H9 (cell line): Measurements from ENCODE around the gene DLST. TPM values are rescaled to one million over a fixed set of nuclear protein-coding genes. Genes with fewer than 3 reads are reported as not detected.

Experiments
- DNase-seq: peaks from one replicate; pipeline ENCODE4 v3.0.0-alpha.2; 2017
- H2AFZ ChIP-seq: one replicate; pipeline ENCODE4 v1.6.1; 2013; ENCODE audit warnings: mild to moderate bottlenecking, low read length, control low read depth, moderate library complexity
- H2AK5ac ChIP-seq: 2 replicates; pipeline ENCODE4 v1.6.1; 2013; ENCODE audit warnings: low read length, control low read depth, mixed read lengths; ENCODE audit not compliant: insufficient read length
- H2BK120ac ChIP-seq: one replicate; pipeline ENCODE4 v1.6.1; 2013; ENCODE audit warnings: low read depth, mild to moderate bottlenecking, low read length, control low read depth, inconsistent platforms; ENCODE audit not compliant: poor library complexity, severe bottlenecking
- H2BK12ac ChIP-seq: 2 replicates; pipeline ENCODE4 v1.6.1; 2013; ENCODE audit warnings: low read length, control low read depth, mixed read lengths, low read depth; ENCODE audit not compliant: insufficient read length
- H2BK15ac ChIP-seq: 2 replicates; pipeline ENCODE4 v1.6.1; 2013; ENCODE audit warnings: low read depth, low read length, control low read depth
- H2BK20ac ChIP-seq: one replicate; pipeline ENCODE4 v1.6.1; 2013; ENCODE audit warnings: low read depth, mild to moderate bottlenecking, low read length, control low read depth, inconsistent platforms; ENCODE audit not compliant: poor library complexity, severe bottlenecking
- H2BK5ac ChIP-seq: 2 replicates; pipeline ENCODE4 v1.6.1; 2013; ENCODE audit warnings: low read length, control low read depth, mixed read lengths; ENCODE audit not compliant: insufficient read length
- H3K14ac ChIP-seq: 2 replicates; pipeline ENCODE4 v1.6.1; 2013; ENCODE audit warnings: low read length, control low read depth; ENCODE audit not compliant: insufficient read depth
- H3K18ac ChIP-seq: 2 replicates; pipeline ENCODE4 v1.6.1; 2013; ENCODE audit warnings: low read depth, mild to moderate bottlenecking, mixed read lengths, low read length, control low read depth; ENCODE audit not compliant: insufficient read length
- H3K23ac ChIP-seq: 2 replicates; pipeline ENCODE4 v1.6.1; 2013; ENCODE audit warnings: low read length, control low read depth, mixed read lengths, low read depth; ENCODE audit not compliant: insufficient read length
- H3K23me2 ChIP-seq: 2 replicates; pipeline ENCODE4 v1.6.1; 2013; ENCODE audit warnings: low read depth, mild to moderate bottlenecking, mixed read lengths, low read length, control low read depth; ENCODE audit not compliant: insufficient read length, poor library complexity, severe bottlenecking
- H3K27ac ChIP-seq: 2 replicates; pipeline ENCODE4 v1.5.1; 2013; ENCODE audit warnings: low read length, control low read depth, mixed read lengths, low read depth; ENCODE audit not compliant: insufficient read length
- H3K27me3 ChIP-seq: 2 replicates; pipeline ENCODE4 v1.6.1; 2013; ENCODE audit warnings: low read length, control low read depth, inconsistent platforms; ENCODE audit not compliant: insufficient read depth
- H3K4ac ChIP-seq: 2 replicates; pipeline ENCODE4 v1.6.1; 2013; ENCODE audit warnings: low read depth, mild to moderate bottlenecking, control low read depth, inconsistent platforms, low read length, moderate library complexity
- H3K4me1 ChIP-seq: 2 replicates; pipeline ENCODE4 v1.6.1; 2013; ENCODE audit warnings: low read length, control low read depth, inconsistent platforms; ENCODE audit not compliant: insufficient read depth
- H3K4me2 ChIP-seq: 2 replicates; pipeline ENCODE4 v1.6.1; 2013; ENCODE audit warnings: low read length, control low read depth, mixed read lengths; ENCODE audit not compliant: insufficient read length, insufficient read depth
- H3K56ac ChIP-seq: 2 replicates; pipeline ENCODE4 v1.6.1; 2013; ENCODE audit warnings: low read depth, mild to moderate bottlenecking, mixed read lengths, low read length, control low read depth; ENCODE audit not compliant: insufficient read length
- H3K79me1 ChIP-seq: 2 replicates; pipeline ENCODE4 v1.6.1; 2013; ENCODE audit warnings: low read depth, mild to moderate bottlenecking, moderate library complexity, low read length, control low read depth, inconsistent platforms; ENCODE audit not compliant: insufficient read depth, poor library complexity, severe bottlenecking
- H3K79me2 ChIP-seq: 2 replicates; pipeline ENCODE4 v1.6.1; 2013; ENCODE audit warnings: low read length, control low read depth, inconsistent platforms; ENCODE audit not compliant: insufficient read depth
- H3K9ac ChIP-seq: 2 replicates; pipeline ENCODE4 v1.6.1; 2013; ENCODE audit warnings: low read length, control low read depth, mixed read lengths; ENCODE audit not compliant: insufficient read length; ENCODE audit errors: extremely low read depth
- H3K9me3 ChIP-seq: one replicate; pipeline ENCODE4 v1.6.1; 2013; ENCODE audit warnings: low read depth, low read length, inconsistent platforms; ENCODE audit not compliant: control insufficient read depth
- H3T11ph ChIP-seq: one replicate; pipeline ENCODE4 v1.6.1; 2013; ENCODE audit warnings: mild to moderate bottlenecking, low read length, control low read depth, inconsistent platforms
- H4K20me1 ChIP-seq: one replicate; pipeline ENCODE4 v1.6.1; 2013; ENCODE audit not compliant: control insufficient read depth, insufficient read length, insufficient read depth
- H4K5ac ChIP-seq: 2 replicates; pipeline ENCODE4 v1.6.1; 2013; ENCODE audit warnings: low read depth, mild to moderate bottlenecking, mixed read lengths, low read length, control low read depth; ENCODE audit not compliant: insufficient read length
- H4K8ac ChIP-seq: replicated peaks from 2 replicates; pipeline ENCODE4 v1.6.1; 2013; ENCODE audit warnings: low read length, control low read depth, mixed read lengths, low read depth; ENCODE audit not compliant: insufficient read length
- H4K91ac ChIP-seq: 2 replicates; pipeline ENCODE4 v1.6.1; 2013; ENCODE audit warnings: low read depth, mild to moderate bottlenecking, moderate library complexity, mixed read lengths, low read length, control low read depth; ENCODE audit not compliant: insufficient read length
- H3K27ac Mint-ChIP-seq, 3 experiments: 2 replicates in 2 of 3; 3 replicates in 1 of 3; pipeline ENCODE4 v1.8.0; 2020 to 2021; ENCODE audit warnings: mixed read lengths in 3 of 3, mild to moderate bottlenecking in 1 of 3, moderate library complexity in 1 of 3
- H3K27me3 Mint-ChIP-seq: 2 replicates; pipeline ENCODE4 v1.8.0; 2021; ENCODE audit warnings: low read depth, mild to moderate bottlenecking, moderate library complexity, mixed read lengths
- H3K36me3 Mint-ChIP-seq, 3 experiments: 2 replicates in 2 of 3; 3 replicates in 1 of 3; pipeline ENCODE4 v1.8.0; 2020 to 2021; ENCODE audit warnings: low read depth in 3 of 3, mixed read lengths in 3 of 3; ENCODE audit not compliant: insufficient read depth in 1 of 3
- H3K4me1 Mint-ChIP-seq, 2 experiments: 2 replicates each; pipeline ENCODE4 v1.8.0; 2020; ENCODE audit warnings: mixed read lengths in 2 of 2
- H3K4me3 Mint-ChIP-seq, 2 experiments: 2 replicates in 1 of 2; 3 replicates in 1 of 2; pipeline ENCODE4 v1.8.0; 2020 to 2021; ENCODE audit warnings: mild to moderate bottlenecking in 2 of 2, mixed read lengths in 2 of 2, moderate library complexity in 1 of 2
- H3K9me3 Mint-ChIP-seq, 2 experiments: 2 replicates in 1 of 2; 3 replicates in 1 of 2; pipeline ENCODE4 v1.8.0; 2020; ENCODE audit warnings: mild to moderate bottlenecking in 2 of 2, mixed read lengths in 2 of 2, moderate library complexity in 1 of 2
- WGBS: extraction: QIAGEN DNeasy Blood & Tissue Kit; methylation state at CpG from one replicate; pipeline ENCODE4 v1.1.7; 2013; ENCODE audit warnings: missing lambda C conversion rate, low lambda C conversion rate, mixed read lengths; ENCODE audit not compliant: insufficient read length; ENCODE audit errors: extremely low coverage; 5-methylcytosine and 5-hydroxymethylcytosine counted together
- total RNA-seq: library from RNA; stranded (reverse); gene quantifications from 2 replicates; pipeline ENCODE4 v1.2.1, GENCODE V29; 2021
- TF ChIP-seq, protein P1 (sequence below): fragments of 200-600 bp; sonication (generic); conservative IDR thresholded peaks from 3 replicates; pipeline ENCODE4 v1.8.0; 2021; ENCODE audit warnings: antibody characterized with exemption, mild to moderate bottlenecking

Gene DLST
- total RNA-seq, 1 experiment from 2014 or later, result 116 TPM

- Histone ChIP-seq H4K20me1 (no peaks in the 10 kb centered on the region), H3K27ac (no peak overlapping the region), H3K56ac (no peak overlapping the region), H3T11ph (no peak overlapping the region), H3K27me3 (no peaks in the 10 kb centered on the region), H3K18ac (no peak overlapping the region), H2AK5ac (no peak overlapping the region), H3K23me2 (peaks cover 11% of the 10 kb centered on the region), H2AFZ (no peak overlapping the region), H2BK15ac (no peak overlapping the region), H3K4me2 (peak overlapping the region; percentile 100), H3K4me1 (peaks cover 24% of the 10 kb centered on the region), H3K4ac (no peak overlapping the region), H3K79me2 (peaks cover 28% of the 10 kb centered on the region; the same call in 1 of the 2 replicates), H3K9ac (peak overlapping the region; percentile 93), H4K91ac (no peak overlapping the region), H2BK5ac (no peak overlapping the region), H2BK20ac (no peak overlapping the region), H4K8ac (no peak overlapping the region), H3K9me3 (no peaks in the 10 kb centered on the region), H3K23ac (no peak overlapping the region), H2BK120ac (no peak overlapping the region), H4K5ac (no peak overlapping the region), H2BK12ac (no peak overlapping the region), H3K14ac (peak overlapping the region; percentile 21; the same call in 1 of the 2 replicates), H3K79me1 (peaks cover 20% of the 10 kb centered on the region)
- TF ChIP-seq, protein P1, sequence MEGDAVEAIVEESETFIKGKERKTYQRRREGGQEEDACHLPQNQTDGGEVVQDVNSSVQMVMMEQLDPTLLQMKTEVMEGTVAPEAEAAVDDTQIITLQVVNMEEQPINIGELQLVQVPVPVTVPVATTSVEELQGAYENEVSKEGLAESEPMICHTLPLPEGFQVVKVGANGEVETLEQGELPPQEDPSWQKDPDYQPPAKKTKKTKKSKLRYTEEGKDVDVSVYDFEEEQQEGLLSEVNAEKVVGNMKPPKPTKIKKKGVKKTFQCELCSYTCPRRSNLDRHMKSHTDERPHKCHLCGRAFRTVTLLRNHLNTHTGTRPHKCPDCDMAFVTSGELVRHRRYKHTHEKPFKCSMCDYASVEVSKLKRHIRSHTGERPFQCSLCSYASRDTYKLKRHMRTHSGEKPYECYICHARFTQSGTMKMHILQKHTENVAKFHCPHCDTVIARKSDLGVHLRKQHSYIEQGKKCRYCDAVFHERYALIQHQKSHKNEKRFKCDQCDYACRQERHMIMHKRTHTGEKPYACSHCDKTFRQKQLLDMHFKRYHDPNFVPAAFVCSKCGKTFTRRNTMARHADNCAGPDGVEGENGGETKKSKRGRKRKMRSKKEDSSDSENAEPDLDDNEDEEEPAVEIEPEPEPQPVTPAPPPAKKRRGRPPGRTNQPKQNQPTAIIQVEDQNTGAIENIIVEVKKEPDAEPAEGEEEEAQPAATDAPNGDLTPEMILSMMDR, result no peak
- no peak for DNase-seq
- Mint-ChIP-seq H3K27me3 (no peaks in the 10 kb centered on the region), H3K36me3 (peaks cover 4 to 13% (median 6%) of the 10 kb centered on the region in 3 experiments; a peak in 6 of 7 replicates), H3K4me1 (peaks cover 54 to 60% of the 10 kb centered on the region in 2 experiments), H3K9me3 (no peaks in the 10 kb centered on the region; a peak in 1 of 5 replicates), H3K27ac (peak overlapping the region; percentile 90 to 97 (median 95)), H3K4me3 (peak overlapping the region; percentile 94 to 98)
- no CpG with 5 or more reads among the region's 49 CpGs for WGBS
These were observed 596 bp downstream of the DLST start for GRCh38 chr14:74882103-74882920.
